Esophagus muscularis mucosa (tissue), 3 donors: ENCODE measurements around the gene NAA60.

Source experiments
- CTCF ChIP-seq, 3 experiments: fragments of 200-600 bp in 2 of 3; fragments of 450-650 bp in 1 of 3; sonication (generic) in 2 of 3; IDR thresholded peaks; one replicate each; pipeline ENCODE4 v1.5.1; 2017 to 2019; ENCODE audit warnings: antibody characterized with exemption in 3 of 3, mild to moderate bottlenecking in 2 of 3, moderate library complexity in 1 of 3
- POLR2A ChIP-seq: fragments of 450-650 bp; IDR thresholded peaks from one replicate; pipeline ENCODE4 v1.6.1; 2017; ENCODE audit warnings: antibody characterized with exemption, moderate library complexity, mild to moderate bottlenecking, low read depth
- POLR2AphosphoS5 ChIP-seq, 2 donors: sonication (generic); formaldehyde crosslinking; IDR thresholded peaks; one replicate each; pipeline ENCODE4 v1.6.1; 2017; ENCODE audit warnings: antibody characterized with exemption in 2 of 2

GRCh38 chr16:3467921-3468320 lies 24.4 kb downstream of the NAA60 start:
- TF ChIP-seq CTCF (IDR thresholded peaks at IDR 0.05) (no peak), POLR2AphosphoS5 (IDR thresholded peaks at IDR 0.05) (no peak), POLR2A (no peak)
